ENCODE results near the gene EEF1AKMT4. TPM values are rescaled to one million over a fixed set of nuclear protein-coding genes. Genes with fewer than 3 reads are reported as not detected.
A peak's percentile ranks its signal among the peaks of the same experiment; 100 is the strongest.

EEF1AKMT4 gene
- total and polyA plus RNA-seq, 4 donors: 0.40 to 1.9 (median 1.8) TPM

GRCh38 chr3:184275381-184275701 lies 25.9 kb downstream of the EEF1AKMT4 start:
- peak in 1 of 6 donors; percentile 9 for DNase-seq (ENCODE audit: low read depth in 4 of 6, low spot score in 6 of 6)
- no peaks in the 10 kb centered on the region for H3K9me3 ChIP-seq (ENCODE audit: control insufficient read depth, insufficient read depth, low read length)
- H3K27me3 ChIP-seq (ENCODE audit: control insufficient read depth, insufficient read depth, low read length): peaks cover 27% of the 10 kb centered on the region
- no peak overlapping the region for H3K27ac ChIP-seq (ENCODE audit: low read depth, low read length)
- H3K36me3 ChIP-seq (ENCODE audit: control insufficient read depth, insufficient read depth, low read length): peaks cover 4% of the 10 kb centered on the region
- no peak overlapping the region for H3K4me3 ChIP-seq (ENCODE audit: low read depth, low read length)
- WGBS (ENCODE audit: insufficient coverage): 64% methylated on average over 12 of the region's 12 CpGs
- H3K4me1 ChIP-seq (ENCODE audit: control insufficient read depth, insufficient read depth, low read length): peaks cover 18% of the 10 kb centered on the region

- Histone ChIP-seq H3K9me3 (ENCODE audit: control insufficient read depth, insufficient read depth, low read length) (no peaks in the 10 kb centered on the region), H3K36me3 (ENCODE audit: control insufficient read depth, insufficient read depth, low read length) (peaks cover 5% of the 10 kb centered on the region), H3K27me3 (ENCODE audit: control insufficient read depth, insufficient read depth, low read length) (peaks cover 27% of the 10 kb centered on the region), H3K4me3 (ENCODE audit: low read depth, low read length) (no peak within 1 kb of the TSS), H3K4me1 (ENCODE audit: control insufficient read depth, insufficient read depth, low read length) (peaks cover 18% of the 10 kb centered on the region), H3K27ac (ENCODE audit: low read depth, low read length) (no peak within 1 kb of the TSS)
- WGBS (ENCODE audit: insufficient coverage): 12% methylated on average over 58 of the region's 65 CpGs
- DNase-seq (ENCODE audit: low read depth in 4 of 6, low spot score in 6 of 6): peak in 2 of 6 donors; percentile 32 to 38
Observed at GRCh38 chr3:184275961-184276910, 26.8 kb downstream of the EEF1AKMT4 start, which contains the start of gene ECE2. Gene ECE2 (plus strand): TSS chr3:184276022. CDS start chr3:184276154, 132 bp downstream.

GRCh38 chr3:184277366-184277765 lies 27.9 kb downstream of the EEF1AKMT4 start:
- DNase-seq (ENCODE audit: low read depth in 4 of 6, low spot score in 6 of 6): no peak
- WGBS (ENCODE audit: insufficient coverage): 86% methylated on average over 6 of the region's 6 CpGs
- Histone ChIP-seq H3K4me3 (ENCODE audit: low read depth, low read length) (no peak overlapping the region), H3K27me3 (ENCODE audit: control insufficient read depth, insufficient read depth, low read length) (peaks cover 27% of the 10 kb centered on the region), H3K4me1 (ENCODE audit: control insufficient read depth, insufficient read depth, low read length) (peaks cover 18% of the 10 kb centered on the region), H3K27ac (ENCODE audit: low read depth, low read length) (no peak overlapping the region), H3K9me3 (ENCODE audit: control insufficient read depth, insufficient read depth, low read length) (no peaks in the 10 kb centered on the region), H3K36me3 (ENCODE audit: control insufficient read depth, insufficient read depth, low read length) (peaks cover 5% of the 10 kb centered on the region)

- Histone ChIP-seq H3K4me3 (ENCODE audit: low read depth, low read length) (no peak overlapping the region), H3K9me3 (ENCODE audit: control insufficient read depth, insufficient read depth, low read length) (no peaks in the 10 kb centered on the region), H3K27ac (ENCODE audit: low read depth, low read length) (no peak overlapping the region), H3K36me3 (ENCODE audit: control insufficient read depth, insufficient read depth, low read length) (peaks cover 2% of the 10 kb centered on the region), H3K4me1 (ENCODE audit: control insufficient read depth, insufficient read depth, low read length) (peaks cover 7% of the 10 kb centered on the region), H3K27me3 (ENCODE audit: control insufficient read depth, insufficient read depth, low read length) (no peaks in the 10 kb centered on the region)
- DNase-seq (ENCODE audit: low read depth in 4 of 6, low spot score in 6 of 6): no peak
- 83% methylated on average over 1 of the region's 4 CpGs for WGBS (ENCODE audit: insufficient coverage)
Observed at GRCh38 chr3:184282941-184283340, 33.5 kb downstream of the EEF1AKMT4 start.

GRCh38 chr3:184283681-184284080 lies 34.2 kb downstream of the EEF1AKMT4 start:
- 95% methylated on average over 8 of the region's 8 CpGs for WGBS (ENCODE audit: insufficient coverage)
- H3K9me3 ChIP-seq (ENCODE audit: control insufficient read depth, insufficient read depth, low read length): no peaks in the 10 kb centered on the region
- H3K27me3 ChIP-seq (ENCODE audit: control insufficient read depth, insufficient read depth, low read length): no peaks in the 10 kb centered on the region
- no peak overlapping the region for H3K4me3 ChIP-seq (ENCODE audit: low read depth, low read length)
- no peak for DNase-seq (ENCODE audit: low read depth in 4 of 6, low spot score in 6 of 6)
- H3K4me1 ChIP-seq (ENCODE audit: control insufficient read depth, insufficient read depth, low read length): peaks cover 7% of the 10 kb centered on the region
- H3K36me3 ChIP-seq (ENCODE audit: control insufficient read depth, insufficient read depth, low read length): peaks cover 2% of the 10 kb centered on the region
- H3K27ac ChIP-seq (ENCODE audit: low read depth, low read length): no peak overlapping the region

GRCh38 chr3:184284696-184285095 lies 35.2 kb downstream of the EEF1AKMT4 start:
- Histone ChIP-seq H3K27me3 (ENCODE audit: control insufficient read depth, insufficient read depth, low read length) (peaks cover 3% of the 10 kb centered on the region), H3K4me1 (ENCODE audit: control insufficient read depth, insufficient read depth, low read length) (peaks cover 7% of the 10 kb centered on the region), H3K36me3 (ENCODE audit: control insufficient read depth, insufficient read depth, low read length) (peaks cover 2% of the 10 kb centered on the region), H3K27ac (ENCODE audit: low read depth, low read length) (no peak overlapping the region), H3K9me3 (ENCODE audit: control insufficient read depth, insufficient read depth, low read length) (no peaks in the 10 kb centered on the region), H3K4me3 (ENCODE audit: low read depth, low read length) (no peak overlapping the region)
- WGBS (ENCODE audit: insufficient coverage): 10% methylated on average over 4 of the region's 4 CpGs
- DNase-seq (ENCODE audit: low read depth in 4 of 6, low spot score in 6 of 6): peak in 5 of 6 donors; percentile 56 to 94 (median 71)

GRCh38 chr3:184289426-184289938 lies 40.0 kb downstream of the EEF1AKMT4 start:
- H3K9me3 ChIP-seq (ENCODE audit: control insufficient read depth, insufficient read depth, low read length): no peaks in the 10 kb centered on the region
- H3K4me1 ChIP-seq (ENCODE audit: control insufficient read depth, insufficient read depth, low read length): peaks cover 6% of the 10 kb centered on the region
- H3K36me3 ChIP-seq (ENCODE audit: control insufficient read depth, insufficient read depth, low read length): peaks cover 22% of the 10 kb centered on the region
- H3K27me3 ChIP-seq (ENCODE audit: control insufficient read depth, insufficient read depth, low read length): peaks cover 3% of the 10 kb centered on the region
- H3K27ac ChIP-seq (ENCODE audit: low read depth, low read length): no peak overlapping the region
- DNase-seq (ENCODE audit: low read depth in 4 of 6, low spot score in 6 of 6): peak in 2 of 6 donors; percentile 29 to 60
- no peak overlapping the region for H3K4me3 ChIP-seq (ENCODE audit: low read depth, low read length)
- WGBS (ENCODE audit: insufficient coverage): 9% methylated on average over 5 of the region's 10 CpGs

GRCh38 chr3:184290331-184290730 lies 40.9 kb downstream of the EEF1AKMT4 start:
- H3K27me3 ChIP-seq (ENCODE audit: control insufficient read depth, insufficient read depth, low read length): peaks cover 3% of the 10 kb centered on the region
- no peaks in the 10 kb centered on the region for H3K4me1 ChIP-seq (ENCODE audit: control insufficient read depth, insufficient read depth, low read length)
- H3K4me3 ChIP-seq (ENCODE audit: low read depth, low read length): no peak overlapping the region
- peaks cover 22% of the 10 kb centered on the region for H3K36me3 ChIP-seq (ENCODE audit: control insufficient read depth, insufficient read depth, low read length)
- H3K9me3 ChIP-seq (ENCODE audit: control insufficient read depth, insufficient read depth, low read length): no peaks in the 10 kb centered on the region
- H3K27ac ChIP-seq (ENCODE audit: low read depth, low read length): no peak overlapping the region
- no peak for DNase-seq (ENCODE audit: low read depth in 4 of 6, low spot score in 6 of 6)
- 80% methylated on average over 6 of the region's 10 CpGs for WGBS (ENCODE audit: insufficient coverage)

GRCh38 chr3:184291044-184291737 lies 41.7 kb downstream of the EEF1AKMT4 start:
- H3K27ac ChIP-seq (ENCODE audit: low read depth, low read length): no peak overlapping the region
- H3K4me3 ChIP-seq (ENCODE audit: low read depth, low read length): no peak overlapping the region
- H3K36me3 ChIP-seq (ENCODE audit: control insufficient read depth, insufficient read depth, low read length): peaks cover 22% of the 10 kb centered on the region
- no peak for DNase-seq (ENCODE audit: low read depth in 4 of 6, low spot score in 6 of 6)
- peaks cover 3% of the 10 kb centered on the region for H3K27me3 ChIP-seq (ENCODE audit: control insufficient read depth, insufficient read depth, low read length)
- H3K4me1 ChIP-seq (ENCODE audit: control insufficient read depth, insufficient read depth, low read length): no peaks in the 10 kb centered on the region
- 88% methylated on average over 22 of the region's 22 CpGs for WGBS (ENCODE audit: insufficient coverage)
- H3K9me3 ChIP-seq (ENCODE audit: control insufficient read depth, insufficient read depth, low read length): no peaks in the 10 kb centered on the region
